ENCODE measurements around the gene ANKRD29. TPM values are rescaled to one million over a fixed set of nuclear protein-coding genes. Genes with fewer than 3 reads are reported as not detected.

Gene ANKRD29
- total RNA-seq, 1 experiment from 2014 or later, result 2.4 TPM

GRCh38 chr18:23648940-23649607 is 13.6 kb downstream of the ANKRD29 start:
- CTCF ChIA-PET, result interaction anchor here (1.1 kb wide), 1 partner anchor 14 kb away, joined by 3 read pairs; no protein-coding TSS in a partner anchor
- POLR2A ChIA-PET, result interaction anchor here (1.7 kb wide), 1 partner anchor 14 kb away, joined by 7 read pairs; no protein-coding TSS in a partner anchor
- no TSS peak for BruUV-seq (replicated peaks)
- peaks cover 8% of the 10 kb centered on the region for H3K4me1 Mint-ChIP-seq (ENCODE audit: insufficient read depth, unreplicated experiment)
- H3K27me3 Mint-ChIP-seq (ENCODE audit: insufficient read depth, unreplicated experiment), result no peaks in the 10 kb centered on the region
- intact Hi-C loops (cut with micrococcal nuclease), result no loop called here
- no peak overlapping the region for H3K4me3 Mint-ChIP-seq (ENCODE audit: unreplicated experiment)
- no peak overlapping the region for H3K27ac Mint-ChIP-seq (ENCODE audit: low read depth, unreplicated experiment)
- H3K9me3 Mint-ChIP-seq (ENCODE audit: unreplicated experiment), result no peaks in the 10 kb centered on the region
- no peak for DNase-seq (ENCODE audit: unreplicated experiment)
- peaks cover 4% of the 10 kb centered on the region for H3K36me3 Mint-ChIP-seq (ENCODE audit: insufficient read depth, unreplicated experiment)
- TF ChIP-seq CTCF (IDR thresholded peaks at IDR 0.05; ENCODE audit: unreplicated experiment), result no peak

GRCh38 chr18:23648456-23648855 is 14.3 kb downstream of the ANKRD29 start:
- TF ChIP-seq CTCF (IDR thresholded peaks at IDR 0.05; ENCODE audit: unreplicated experiment), result no peak
- no peak for DNase-seq (ENCODE audit: unreplicated experiment)
- Mint-ChIP-seq H3K4me3 (ENCODE audit: unreplicated experiment) (no peak overlapping the region), H3K36me3 (ENCODE audit: insufficient read depth, unreplicated experiment) (peaks cover 4% of the 10 kb centered on the region), H3K27me3 (ENCODE audit: insufficient read depth, unreplicated experiment) (no peaks in the 10 kb centered on the region), H3K9me3 (ENCODE audit: unreplicated experiment) (no peaks in the 10 kb centered on the region), H3K27ac (ENCODE audit: low read depth, unreplicated experiment) (no peak overlapping the region), H3K4me1 (ENCODE audit: insufficient read depth, unreplicated experiment) (peaks cover 8% of the 10 kb centered on the region)
- intact Hi-C loops (cut with micrococcal nuclease), result no loop called here
- CTCF ChIA-PET, result no interaction called here
- POLR2A ChIA-PET, result interaction anchor here (0.7 to 1.7 kb wide), 2 partner anchors 13 to 19 kb away, joined by 3 to 7 read pairs; no protein-coding TSS in a partner anchor
- no TSS peak for BruUV-seq (replicated peaks)

GRCh38 chr18:23646282-23646681 is 16.4 kb downstream of the ANKRD29 start:
- Mint-ChIP-seq H3K4me1 (ENCODE audit: insufficient read depth, unreplicated experiment) (peaks cover 1% of the 10 kb centered on the region), H3K27ac (ENCODE audit: low read depth, unreplicated experiment) (no peak overlapping the region), H3K27me3 (ENCODE audit: insufficient read depth, unreplicated experiment) (no peaks in the 10 kb centered on the region), H3K36me3 (ENCODE audit: insufficient read depth, unreplicated experiment) (peaks cover 4% of the 10 kb centered on the region), H3K4me3 (ENCODE audit: unreplicated experiment) (no peak overlapping the region), H3K9me3 (ENCODE audit: unreplicated experiment) (no peaks in the 10 kb centered on the region)
- intact Hi-C loops (cut with micrococcal nuclease), result no loop called here
- no TSS peak for BruUV-seq (replicated peaks)
- POLR2A ChIA-PET, result no interaction called here
- no peak for DNase-seq (ENCODE audit: unreplicated experiment)
- no peak for TF ChIP-seq CTCF (IDR thresholded peaks at IDR 0.05; ENCODE audit: unreplicated experiment)
- CTCF ChIA-PET, result interaction anchor here (0.6 kb wide), 1 partner anchor 22 kb away, joined by 3 read pairs; no protein-coding TSS in a partner anchor

- no peaks in the 10 kb centered on the region for H3K27me3 Mint-ChIP-seq (ENCODE audit: insufficient read depth, unreplicated experiment)
- intact Hi-C loops (cut with micrococcal nuclease), result no loop called here
- no peak for DNase-seq (ENCODE audit: unreplicated experiment)
- POLR2A ChIA-PET, result interaction anchor here (0.5 kb wide), 1 partner anchor 8 kb away, joined by 3 read pairs; no protein-coding TSS in a partner anchor
- no peak overlapping the region for H3K27ac Mint-ChIP-seq (ENCODE audit: low read depth, unreplicated experiment)
- CTCF ChIA-PET, result interaction anchor here (0.7 to 1.1 kb wide), 3 partner anchors 9 to 58 kb away, joined by 3 read pairs; partner anchors contain the start of gene ANKRD29
- no peaks in the 10 kb centered on the region for H3K9me3 Mint-ChIP-seq (ENCODE audit: unreplicated experiment)
- H3K36me3 Mint-ChIP-seq (ENCODE audit: insufficient read depth, unreplicated experiment), result peaks cover 4% of the 10 kb centered on the region
- BruUV-seq (replicated peaks), result no TSS peak
- no peak for TF ChIP-seq CTCF (IDR thresholded peaks at IDR 0.05; ENCODE audit: unreplicated experiment)
- H3K4me3 Mint-ChIP-seq (ENCODE audit: unreplicated experiment), result no peak overlapping the region
- no peaks in the 10 kb centered on the region for H3K4me1 Mint-ChIP-seq (ENCODE audit: insufficient read depth, unreplicated experiment)
These were observed 17.0 kb downstream of the ANKRD29 start for GRCh38 chr18:23645568-23646175.

All from MCF 10A (cell line).